ENCODE data around the gene CDC123.
"Not testable (repeated sequence)": the region's sequence is repeated elsewhere in the genome, so short reads cannot be mapped to it uniquely, and the experiment has no call there.

The CDC123 gene

DNA sequence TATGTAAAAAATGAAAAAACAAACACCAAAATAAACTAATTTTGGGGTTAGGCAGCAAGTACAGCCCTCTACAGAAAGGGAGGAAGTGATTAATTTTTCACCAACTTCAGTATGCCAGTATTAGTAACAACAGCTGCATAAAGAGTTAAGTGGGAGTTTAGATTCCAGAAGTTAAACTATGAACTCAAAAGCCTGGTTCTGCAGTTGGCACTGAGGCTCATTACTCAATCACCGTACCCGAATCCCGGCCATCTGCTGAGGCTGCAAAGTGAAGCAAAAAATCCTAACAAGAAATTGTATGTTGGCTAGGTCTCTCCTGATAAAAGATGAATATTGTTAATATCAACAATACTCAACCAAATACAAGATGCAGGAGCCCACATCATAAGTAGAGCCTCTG, 4.3 kb upstream of the CDC123 start:
- DNase-seq (ENCODE audit: low read depth), result no peak

DNA sequence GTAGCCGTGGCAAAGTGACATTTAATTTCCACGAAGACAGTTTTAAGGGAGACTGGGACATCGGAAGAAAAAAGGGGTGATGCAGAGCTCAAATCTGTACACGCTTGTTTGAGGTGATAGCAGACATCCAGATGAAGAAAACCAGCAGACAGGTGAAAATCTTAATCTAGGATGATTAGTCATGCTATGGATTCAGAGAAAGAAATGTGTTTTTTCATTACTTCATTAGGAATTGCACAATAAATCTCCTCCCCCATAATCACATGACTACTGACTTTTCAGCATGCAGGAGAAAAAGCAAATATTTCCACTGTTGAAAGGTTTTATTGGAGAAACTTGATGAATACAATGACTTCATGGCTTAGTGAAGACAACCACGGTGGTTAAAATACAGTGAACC, 2.8 kb upstream of the CDC123 start:
- DNase-seq (ENCODE audit: low read depth), result no peak

DNA sequence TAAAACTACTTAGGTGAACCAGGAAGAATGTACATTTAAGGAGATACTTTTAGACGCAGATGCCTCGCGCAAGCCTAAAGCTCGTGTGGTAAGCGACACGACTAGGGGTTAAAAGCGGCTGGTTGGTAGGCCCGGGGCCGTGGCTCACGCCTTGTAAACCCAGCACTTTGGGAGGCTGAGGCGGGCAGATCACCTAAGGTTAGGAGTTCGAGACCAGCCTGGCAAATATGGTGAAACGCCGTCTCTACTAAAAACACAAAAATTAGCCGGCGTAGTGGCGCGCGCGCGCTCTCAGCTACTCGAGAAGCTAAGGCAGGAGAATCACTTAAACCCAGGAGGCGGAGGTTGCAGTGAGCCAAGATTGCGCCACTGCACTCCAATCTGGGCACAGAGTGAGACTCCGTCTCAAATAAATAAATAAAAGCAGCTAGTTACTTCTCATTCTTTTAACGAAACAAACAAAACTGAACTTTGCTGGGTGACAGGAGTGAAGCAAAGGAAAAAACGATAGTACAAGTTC, 1.2 kb upstream of the CDC123 start:
- DNase-seq (ENCODE audit: low read depth), result no peak

DNA sequence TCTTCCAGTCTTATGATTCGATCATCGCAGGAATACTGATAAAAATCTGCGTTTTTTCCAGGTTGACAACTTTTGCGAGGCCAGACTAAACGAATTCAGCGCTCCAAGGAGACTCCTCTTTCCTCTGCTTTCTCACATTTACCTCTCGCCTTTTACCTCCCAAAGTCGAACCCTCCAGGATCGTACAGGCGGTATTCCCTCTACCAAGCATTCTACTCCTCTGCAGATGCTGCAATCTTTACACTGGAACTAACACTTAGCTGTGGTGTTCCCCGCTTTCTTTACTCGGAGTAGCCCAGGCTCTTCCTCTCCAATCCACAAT, 746 bp upstream of the CDC123 start:
- no peak for DNase-seq (ENCODE audit: low read depth)

DNA sequence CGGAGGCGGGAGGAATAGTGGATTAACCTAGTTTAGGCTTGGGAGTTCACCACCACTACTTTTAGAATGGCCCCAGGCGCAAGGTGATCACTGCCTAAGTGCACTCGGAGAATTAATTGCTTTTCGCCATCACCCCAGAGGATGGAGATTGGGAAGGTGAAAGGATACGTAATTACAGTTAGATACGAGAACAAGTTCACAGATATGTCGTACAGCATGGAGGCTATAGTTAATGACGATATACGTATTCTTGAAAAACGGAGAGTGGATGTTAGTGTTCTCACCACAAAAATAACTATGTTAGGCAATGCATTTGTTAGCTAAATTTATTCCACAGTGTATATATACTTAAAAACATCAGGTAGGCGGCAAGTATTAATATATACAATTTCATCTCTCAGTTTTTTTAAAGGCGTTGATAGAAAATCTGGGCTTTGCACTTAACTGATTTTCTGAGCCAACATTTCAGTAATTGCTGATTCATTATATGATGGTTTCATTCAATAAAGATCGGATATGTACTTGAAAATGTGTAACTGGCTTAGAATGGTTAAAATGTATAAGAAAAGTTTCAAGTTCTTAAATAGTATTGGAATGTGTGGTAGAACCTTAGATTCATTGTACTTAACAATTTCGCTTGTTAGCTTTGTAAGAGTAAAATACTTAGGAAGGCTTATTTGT, 683 bp downstream of the CDC123 start:
- DNase-seq (ENCODE audit: low read depth), result no peak

DNA sequence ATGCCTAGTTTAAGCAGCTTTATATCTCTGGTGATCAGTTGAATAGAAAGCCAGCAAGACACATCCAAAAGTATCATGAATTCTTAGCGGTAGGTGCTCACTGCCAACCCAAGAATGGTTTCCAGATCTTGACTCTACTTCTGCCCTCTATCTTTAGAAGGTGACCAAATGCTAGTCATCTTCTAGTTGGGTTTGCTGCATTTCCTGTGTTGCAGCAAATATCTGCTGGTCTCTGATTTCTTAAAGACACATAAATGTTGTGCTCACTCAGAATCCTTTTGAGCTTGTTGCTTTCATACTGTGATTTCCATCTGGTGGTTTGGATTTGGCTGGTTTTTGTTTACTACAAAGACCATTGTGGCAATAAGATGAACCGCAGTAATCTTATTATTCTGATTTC, 2.2 kb downstream of the CDC123 start:
- no peak for DNase-seq (ENCODE audit: low read depth)

DNA sequence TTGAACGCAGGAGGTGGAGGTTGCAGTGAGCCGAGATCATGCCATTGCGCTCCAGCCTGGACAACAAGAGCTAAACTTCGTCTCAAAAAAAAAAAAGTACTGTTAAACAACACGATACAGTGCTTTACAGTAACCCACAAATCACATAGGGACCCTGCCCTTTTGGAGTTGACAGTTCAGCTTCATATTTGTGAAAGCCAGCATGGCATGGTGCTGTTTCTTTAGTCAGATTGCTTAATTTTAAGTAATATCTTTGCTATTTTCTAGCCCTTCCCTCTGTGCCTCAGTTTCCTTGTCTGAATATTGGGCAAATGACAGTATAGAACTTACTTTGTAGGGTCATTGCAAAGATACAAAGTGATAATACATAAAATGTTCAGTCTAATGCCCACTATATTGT, 4.9 kb downstream of the CDC123 start:
- DNase-seq (ENCODE audit: low read depth), result no peak

DNA sequence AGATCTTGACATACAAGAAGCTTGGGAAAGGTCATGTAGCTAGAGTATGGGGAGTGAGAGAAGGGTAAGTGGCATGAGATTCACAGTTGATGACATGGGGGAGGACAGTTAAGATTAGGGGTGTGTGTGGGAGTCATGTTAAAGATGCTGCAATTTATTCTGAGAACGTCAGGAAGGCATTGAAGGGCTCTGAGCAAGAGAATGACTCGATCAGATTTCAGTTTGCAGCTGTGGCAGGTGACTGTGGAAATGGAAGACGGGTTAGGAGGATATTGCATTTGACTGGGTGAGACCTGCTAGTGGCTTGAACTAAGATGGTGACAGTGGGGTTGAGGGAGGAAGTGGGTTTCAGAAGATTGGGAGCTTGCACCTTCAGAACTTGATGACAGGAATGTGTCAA, 5.6 kb downstream of the CDC123 start:
- no peak for DNase-seq (ENCODE audit: low read depth)

DNA sequence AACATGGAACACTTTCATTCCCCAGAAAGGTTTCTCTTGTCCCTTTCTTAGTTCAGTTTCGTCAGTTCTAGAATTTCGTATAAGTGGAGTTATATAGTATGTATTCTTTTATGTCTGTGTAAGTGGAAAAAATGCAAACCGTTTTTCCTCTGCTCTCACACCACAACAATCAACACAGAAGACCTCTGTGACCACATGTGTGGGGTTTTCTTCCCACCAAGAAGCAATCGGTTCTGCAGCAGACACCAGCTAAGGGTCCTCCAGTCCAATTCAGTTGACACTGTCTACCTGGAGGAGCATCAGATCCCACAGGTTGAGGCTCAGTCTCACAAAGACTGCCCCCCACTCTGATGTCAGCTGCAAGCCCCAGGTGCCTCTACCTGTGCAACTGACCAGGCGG, 6.2 kb downstream of the CDC123 start:
- no peak for DNase-seq (ENCODE audit: low read depth)

DNA sequence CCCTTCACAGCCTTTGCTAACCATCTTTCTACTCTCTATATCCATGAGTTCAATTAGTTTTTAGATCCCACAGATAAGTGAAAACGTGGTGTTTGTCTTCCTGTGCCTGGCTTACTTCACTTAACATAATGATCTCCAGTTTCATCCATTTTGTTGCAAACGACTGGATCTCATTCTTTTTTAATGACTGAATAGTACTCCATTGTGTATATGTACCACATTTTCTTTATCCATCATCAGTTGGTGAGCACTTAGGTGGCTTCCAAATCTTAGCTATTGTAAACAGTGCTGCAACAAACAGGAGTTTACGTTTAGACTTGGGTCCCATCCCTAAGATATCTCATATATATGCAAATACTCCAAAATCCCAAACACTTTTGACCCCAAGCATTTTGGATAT, 9.1 kb downstream of the CDC123 start:
- no peak for DNase-seq (ENCODE audit: low read depth)

DNA sequence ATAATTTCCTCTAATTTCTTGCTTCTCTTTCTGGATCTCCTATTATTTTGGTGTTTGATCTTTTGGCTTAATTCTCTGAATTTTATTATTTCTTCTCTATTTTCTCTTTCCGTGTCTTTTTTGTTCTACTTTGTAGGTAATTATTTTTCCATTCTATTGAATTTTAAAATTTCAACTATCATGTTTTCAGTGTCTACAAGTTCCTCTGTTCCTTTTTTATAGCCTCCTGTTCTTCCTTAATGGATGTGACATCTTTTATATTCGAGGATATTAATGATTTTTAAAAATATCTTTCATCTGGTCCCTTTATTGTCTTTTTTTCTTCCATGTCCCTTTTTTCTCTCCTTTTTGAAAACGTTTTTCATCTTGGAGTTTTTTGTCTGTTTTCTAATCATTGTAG, 11.1 kb downstream of the CDC123 start:
- DNase-seq (ENCODE audit: low read depth), result no peak

DNA sequence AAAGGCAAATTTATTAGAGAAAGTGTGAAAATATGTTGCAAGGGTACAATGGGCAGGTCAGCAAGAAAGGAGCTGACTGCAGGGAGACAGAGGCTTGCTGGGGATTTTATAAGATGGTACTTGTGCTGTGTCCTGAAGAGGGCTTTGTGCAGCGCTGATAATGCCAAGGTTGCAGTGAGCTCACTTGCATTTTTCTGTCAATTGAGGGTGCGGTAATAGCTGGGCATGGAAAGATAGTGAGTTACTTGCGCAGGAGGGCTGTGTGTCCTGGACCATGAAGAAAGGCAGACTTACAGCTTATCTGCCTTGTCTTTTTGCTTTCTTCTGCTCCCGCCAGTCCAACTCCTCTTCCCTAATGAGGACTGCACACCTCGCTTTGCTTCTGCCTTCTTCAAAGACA, 12.5 kb downstream of the CDC123 start:
- no peak for DNase-seq (ENCODE audit: low read depth)

DNA sequence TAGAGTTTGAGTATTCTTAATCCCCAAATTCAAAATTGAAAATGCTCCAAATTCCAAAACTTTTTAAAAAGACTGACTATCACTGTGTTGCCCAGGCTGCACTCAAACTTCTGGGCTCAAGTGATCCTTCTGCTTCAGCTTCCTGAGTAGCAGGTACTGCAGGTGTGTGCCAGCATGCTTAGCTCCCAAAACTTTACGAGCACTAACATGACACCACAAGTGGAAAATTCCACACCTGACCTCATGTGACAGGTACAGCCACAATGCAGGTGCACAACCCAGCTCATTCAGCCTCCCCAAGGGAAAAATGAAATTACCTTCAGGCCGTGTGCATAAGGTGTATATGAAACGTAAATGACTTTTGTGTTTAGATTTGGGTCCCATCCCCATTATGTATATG, 16.5 kb downstream of the CDC123 start:
- no peak for DNase-seq (ENCODE audit: low read depth)

DNA sequence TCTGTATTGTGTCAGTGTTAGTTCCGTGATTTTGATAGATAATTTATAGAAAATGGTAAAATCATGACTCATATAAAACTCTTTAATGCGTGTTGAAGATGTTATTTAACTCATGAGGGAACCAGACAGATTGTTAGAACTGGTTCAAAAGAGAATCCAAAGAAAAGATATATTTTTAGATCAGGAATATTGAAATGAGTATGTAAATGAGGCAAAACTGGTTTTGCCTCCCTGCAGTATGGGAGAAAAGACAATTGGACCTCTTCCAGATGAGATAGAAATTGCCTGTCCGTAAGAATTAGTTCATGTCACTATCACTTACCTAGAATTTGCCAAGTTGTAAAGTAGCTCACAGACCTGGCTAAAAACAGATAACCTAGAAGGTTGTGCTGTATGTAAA, 17.6 kb downstream of the CDC123 start:
- no peak for DNase-seq (ENCODE audit: low read depth)

DNA sequence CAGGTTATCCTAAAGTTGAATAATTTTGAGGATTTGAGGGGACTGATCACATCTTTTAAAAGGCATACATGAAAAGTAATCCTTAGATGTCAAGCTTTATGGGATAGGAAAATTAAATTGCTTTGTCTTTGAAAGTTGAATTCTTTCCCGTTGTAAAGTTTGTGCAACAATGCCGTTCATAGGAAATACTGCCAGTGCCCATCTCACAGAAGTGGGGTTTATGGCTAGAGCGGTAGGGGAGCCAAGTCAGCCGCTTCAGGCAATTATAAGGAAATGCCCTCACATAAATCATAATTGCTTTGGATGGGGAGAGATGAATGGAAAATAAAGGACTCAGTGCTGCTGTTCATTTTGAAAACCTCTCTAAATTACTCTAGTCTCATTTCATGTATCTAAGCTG, 18.1 kb downstream of the CDC123 start:
- no peak for DNase-seq (ENCODE audit: low read depth)

DNA sequence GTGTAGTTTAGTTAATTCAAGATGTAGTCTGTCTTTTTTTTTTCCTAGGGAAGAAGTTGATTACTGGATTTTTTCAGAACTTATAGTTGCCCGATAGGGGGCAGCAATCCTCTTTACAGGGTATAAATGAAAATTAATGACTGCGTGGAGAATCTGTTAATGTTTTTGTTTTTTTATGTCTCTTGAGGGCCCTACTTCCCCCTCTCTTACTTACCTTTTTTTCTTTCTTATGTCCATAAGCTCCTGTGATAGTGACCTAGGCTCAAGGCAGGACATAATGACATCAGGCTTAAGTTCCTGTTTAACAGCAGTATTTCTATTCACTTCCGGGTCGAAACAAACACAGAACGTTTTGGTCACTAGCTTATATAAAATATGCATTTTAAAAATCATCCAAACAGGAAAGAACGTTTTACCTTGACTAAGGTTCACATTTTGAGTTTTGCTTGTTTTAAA, 18.8 kb downstream of the CDC123 start:
- no peak for DNase-seq (ENCODE audit: low read depth)

DNA sequence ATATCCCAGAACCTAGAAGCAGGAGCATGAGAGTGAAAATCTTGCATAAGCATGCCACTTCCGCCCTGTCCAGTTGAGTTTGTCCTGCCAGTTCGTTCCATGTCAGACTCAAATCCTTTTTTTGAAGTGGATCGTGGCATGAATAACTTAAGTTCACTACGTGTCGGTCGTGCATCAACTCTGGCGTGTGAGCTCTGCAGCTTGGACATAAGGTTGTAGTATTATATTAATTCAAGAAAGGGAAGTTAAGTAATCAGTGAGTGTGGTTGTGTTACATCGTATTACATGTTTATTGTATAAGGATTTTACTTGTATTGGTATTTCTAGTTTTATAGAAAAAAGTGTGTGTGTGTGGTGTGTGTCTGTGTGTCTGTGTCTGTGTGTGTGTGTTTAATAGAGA, 23.0 kb downstream of the CDC123 start:
- no peak for DNase-seq (ENCODE audit: low read depth)

DNA sequence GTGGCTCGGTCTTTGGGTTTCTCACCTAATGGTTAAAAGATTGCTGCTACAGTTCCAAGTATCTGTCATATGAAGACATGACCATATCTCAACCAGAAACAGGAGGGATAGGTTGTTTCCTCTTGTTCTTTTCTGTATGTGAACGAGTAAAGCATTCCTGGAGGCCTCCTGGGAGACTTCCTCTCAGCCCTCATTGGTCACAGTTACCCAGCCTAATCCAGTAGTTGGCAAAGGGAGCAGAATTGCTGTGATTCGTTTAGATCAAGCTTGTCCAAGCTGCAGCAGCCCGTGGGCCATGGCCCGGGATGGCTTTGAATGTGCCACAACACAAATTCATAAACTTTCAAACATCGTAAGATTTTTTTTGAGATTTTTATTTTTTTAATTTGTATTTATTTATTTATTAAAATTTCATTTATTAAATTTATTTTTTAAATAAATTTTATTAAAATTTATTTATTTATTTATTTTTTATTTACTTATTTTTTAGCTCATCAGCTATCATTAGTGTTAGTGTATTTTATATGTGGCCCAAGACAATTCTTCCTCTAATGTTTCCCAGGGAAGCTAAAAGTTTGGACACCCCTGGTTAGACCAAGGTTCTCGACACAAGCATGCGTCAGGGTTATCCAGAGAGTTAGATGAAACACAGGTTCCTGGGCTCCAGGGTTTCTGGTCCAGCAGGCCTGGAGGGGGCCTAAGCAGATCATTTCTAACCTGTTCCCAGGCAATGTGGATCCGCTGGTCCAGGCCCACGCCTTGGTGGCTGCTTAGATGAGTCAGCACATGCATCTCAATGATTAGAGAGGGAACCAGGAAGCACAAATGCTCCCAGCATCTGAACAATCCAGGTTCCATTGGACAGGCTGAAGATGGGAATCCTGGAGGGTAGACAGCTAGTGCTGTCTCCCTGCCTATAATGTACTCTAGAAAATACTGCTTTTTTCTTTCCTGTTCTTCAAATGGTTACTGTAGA, 25.6 kb downstream of the CDC123 start:
- DNase-seq (ENCODE audit: low read depth), result no peak

DNA sequence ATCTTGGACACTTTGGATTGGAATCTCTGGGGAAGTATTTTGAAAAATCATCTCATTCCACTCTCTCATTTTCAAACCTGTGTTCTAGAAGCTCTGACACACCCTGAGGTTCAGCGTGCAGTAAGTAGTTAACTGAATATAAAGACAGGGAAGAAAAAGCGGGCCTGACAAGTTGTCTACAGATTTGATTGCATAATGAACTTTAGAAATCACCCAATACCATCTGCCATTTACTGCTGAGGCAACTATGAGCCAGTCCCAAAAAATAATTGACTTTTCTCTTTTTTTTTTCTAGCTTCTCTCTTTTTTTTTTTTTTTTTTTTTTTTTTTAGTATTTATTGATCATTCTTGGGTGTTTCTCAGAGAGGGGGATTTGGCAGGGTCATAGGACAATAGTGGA, 29.5 kb downstream of the CDC123 start:
- DNase-seq (ENCODE audit: low read depth), result no peak

DNA sequence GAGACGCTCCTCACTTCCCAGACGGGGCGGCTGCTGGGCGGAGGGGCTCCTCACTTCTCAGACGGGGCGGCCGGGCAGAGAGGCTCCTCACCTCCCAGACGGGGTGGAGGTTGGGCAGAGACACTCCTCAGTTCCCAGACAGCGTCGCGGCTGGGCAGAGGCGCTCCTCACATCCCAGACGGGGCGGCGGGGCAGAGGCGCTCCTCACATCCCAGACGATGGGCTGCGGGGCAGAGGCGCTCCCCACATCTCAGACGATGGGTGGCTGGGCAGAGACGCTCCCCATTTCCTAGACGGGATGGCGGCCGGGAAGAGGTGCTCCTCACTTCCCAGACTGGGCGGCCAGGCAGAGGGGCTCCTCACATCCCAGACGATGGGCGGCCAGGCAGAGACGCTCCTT, 30.4 kb downstream of the CDC123 start:
- not testable (repeated sequence) for DNase-seq (ENCODE audit: low read depth)

DNA sequence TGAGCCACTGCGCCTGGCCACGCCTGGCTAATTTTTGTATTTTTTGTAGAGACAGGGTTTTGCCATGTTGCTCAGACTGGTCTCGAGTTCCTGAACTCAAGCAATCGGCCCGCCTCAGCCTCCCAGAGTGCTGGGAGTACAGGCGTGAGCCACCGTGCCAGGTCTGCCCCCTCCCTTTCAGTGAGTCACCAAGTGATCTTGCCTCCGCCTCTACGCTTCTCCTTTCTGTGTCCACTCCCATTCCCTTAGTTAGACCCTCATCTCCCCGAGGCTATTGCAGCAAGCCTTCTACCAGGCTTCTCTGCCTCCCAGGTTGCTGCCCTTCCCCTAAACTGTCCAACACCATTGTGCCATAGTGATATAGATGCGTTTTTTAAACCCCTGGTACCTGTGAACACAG, 32.9 kb downstream of the CDC123 start:
- DNase-seq (ENCODE audit: low read depth), result no peak

DNA sequence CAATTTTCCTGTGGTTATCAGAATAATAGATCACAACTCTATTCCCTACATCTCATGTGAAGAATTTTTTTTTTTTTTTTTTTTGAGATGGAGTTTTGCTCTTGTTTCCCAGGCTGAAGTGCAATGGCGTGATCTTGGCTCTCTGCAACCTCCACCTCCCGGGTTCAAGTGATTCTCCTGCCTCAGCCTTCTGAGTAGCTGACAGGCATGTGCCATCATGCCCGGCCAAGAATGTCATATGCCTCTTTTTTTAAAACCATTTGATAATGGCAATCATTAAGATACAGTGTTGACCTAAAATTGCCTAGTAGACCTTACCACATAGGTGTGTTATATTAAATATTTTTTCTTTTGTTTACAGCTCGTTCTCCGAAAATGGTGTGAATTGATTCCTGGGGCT, 38.7 kb downstream of the CDC123 start:
- DNase-seq (ENCODE audit: low read depth), result not testable (repeated sequence)

DNA sequence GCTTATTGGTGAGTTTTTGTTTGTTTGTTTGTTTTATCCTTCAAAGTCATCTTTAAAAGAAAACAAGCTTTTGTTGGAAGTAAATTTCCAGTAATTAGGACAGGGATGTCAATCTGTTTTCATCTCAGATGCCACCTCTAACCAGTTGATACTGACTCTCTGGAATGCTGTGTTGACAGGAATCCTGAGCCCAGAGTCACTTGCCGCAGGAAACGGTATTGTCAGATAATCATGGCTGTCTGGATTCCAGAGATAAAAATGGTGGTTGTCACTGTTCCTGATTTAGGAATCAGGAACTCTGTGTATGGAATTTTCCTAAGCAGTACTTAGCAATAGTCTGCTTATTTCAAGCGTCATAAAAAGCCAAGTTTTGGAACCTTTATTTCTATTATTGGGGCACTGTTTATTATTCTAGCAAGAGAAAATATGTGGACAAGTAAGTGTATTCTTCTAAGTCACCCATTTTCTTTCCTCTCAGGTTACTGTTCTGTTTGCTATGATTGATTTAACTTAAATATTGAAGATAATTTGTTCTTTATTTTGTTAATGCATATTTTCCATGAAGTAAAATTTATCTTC, 39.2 kb downstream of the CDC123 start:
- no peak for DNase-seq (ENCODE audit: low read depth)

Measured in activated T-helper 9 cell treated with anti-CD3 and anti-CD28 coated beads, Interleukin-2, amount 50 U/mL, for 16 hours (primary cell).